Gastroesophageal sphincter (tissue), 3 donors: ENCODE measurements around the gene ZNRF3.

Source experiments
- EP300 ChIP-seq: sonication (generic); formaldehyde crosslinking; IDR thresholded peaks from one replicate; pipeline ENCODE4 v1.6.1; 2017; ENCODE audit warnings: antibody characterized with exemption, mild to moderate bottlenecking
- POLR2A ChIP-seq, 2 donors: fragments of 450-650 bp; IDR thresholded peaks; one replicate each; pipeline ENCODE4 v1.6.1; 2017; ENCODE audit warnings: antibody characterized with exemption in 2 of 2, mild to moderate bottlenecking in 2 of 2, moderate library complexity in 1 of 2
- TF ChIP-seq, protein P1 (sequence below), 4 experiments: fragments of 200-600 bp in 2 of 4; fragments of 450-650 bp in 2 of 4; sonication (generic) in 1 of 4; IDR thresholded peaks; one replicate each; pipeline ENCODE4 v1.5.1; 2017 to 2019; ENCODE audit warnings: antibody characterized with exemption in 4 of 4, mild to moderate bottlenecking in 2 of 4, moderate library complexity in 2 of 4

- no peak for TF ChIP-seq POLR2A (IDR thresholded peaks at IDR 0.05)
- TF ChIP-seq, protein P1, sequence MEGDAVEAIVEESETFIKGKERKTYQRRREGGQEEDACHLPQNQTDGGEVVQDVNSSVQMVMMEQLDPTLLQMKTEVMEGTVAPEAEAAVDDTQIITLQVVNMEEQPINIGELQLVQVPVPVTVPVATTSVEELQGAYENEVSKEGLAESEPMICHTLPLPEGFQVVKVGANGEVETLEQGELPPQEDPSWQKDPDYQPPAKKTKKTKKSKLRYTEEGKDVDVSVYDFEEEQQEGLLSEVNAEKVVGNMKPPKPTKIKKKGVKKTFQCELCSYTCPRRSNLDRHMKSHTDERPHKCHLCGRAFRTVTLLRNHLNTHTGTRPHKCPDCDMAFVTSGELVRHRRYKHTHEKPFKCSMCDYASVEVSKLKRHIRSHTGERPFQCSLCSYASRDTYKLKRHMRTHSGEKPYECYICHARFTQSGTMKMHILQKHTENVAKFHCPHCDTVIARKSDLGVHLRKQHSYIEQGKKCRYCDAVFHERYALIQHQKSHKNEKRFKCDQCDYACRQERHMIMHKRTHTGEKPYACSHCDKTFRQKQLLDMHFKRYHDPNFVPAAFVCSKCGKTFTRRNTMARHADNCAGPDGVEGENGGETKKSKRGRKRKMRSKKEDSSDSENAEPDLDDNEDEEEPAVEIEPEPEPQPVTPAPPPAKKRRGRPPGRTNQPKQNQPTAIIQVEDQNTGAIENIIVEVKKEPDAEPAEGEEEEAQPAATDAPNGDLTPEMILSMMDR (IDR thresholded peaks at IDR 0.05): no peak
- TF ChIP-seq EP300: no peak
Observed at GRCh38 chr22:28953976-28954880, 70.9 kb downstream of the ZNRF3 start.
